GM19351 (cell line): ENCODE results near the gene RELB.
"Not testable (repeated sequence)": the region's sequence is repeated elsewhere in the genome, so short reads cannot be mapped to it uniquely, and the experiment has no call there.

ENCODE experiments used
- ATAC-seq: cut with Tn5 transposase; IDR thresholded peaks from one replicate; pipeline ENCODE4 v1.9.1; 2021; ENCODE audit warnings: mild to moderate bottlenecking, moderate library complexity; ENCODE audit not compliant: unreplicated experiment

Gene RELB, protein sequence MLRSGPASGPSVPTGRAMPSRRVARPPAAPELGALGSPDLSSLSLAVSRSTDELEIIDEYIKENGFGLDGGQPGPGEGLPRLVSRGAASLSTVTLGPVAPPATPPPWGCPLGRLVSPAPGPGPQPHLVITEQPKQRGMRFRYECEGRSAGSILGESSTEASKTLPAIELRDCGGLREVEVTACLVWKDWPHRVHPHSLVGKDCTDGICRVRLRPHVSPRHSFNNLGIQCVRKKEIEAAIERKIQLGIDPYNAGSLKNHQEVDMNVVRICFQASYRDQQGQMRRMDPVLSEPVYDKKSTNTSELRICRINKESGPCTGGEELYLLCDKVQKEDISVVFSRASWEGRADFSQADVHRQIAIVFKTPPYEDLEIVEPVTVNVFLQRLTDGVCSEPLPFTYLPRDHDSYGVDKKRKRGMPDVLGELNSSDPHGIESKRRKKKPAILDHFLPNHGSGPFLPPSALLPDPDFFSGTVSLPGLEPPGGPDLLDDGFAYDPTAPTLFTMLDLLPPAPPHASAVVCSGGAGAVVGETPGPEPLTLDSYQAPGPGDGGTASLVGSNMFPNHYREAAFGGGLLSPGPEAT

DNA sequence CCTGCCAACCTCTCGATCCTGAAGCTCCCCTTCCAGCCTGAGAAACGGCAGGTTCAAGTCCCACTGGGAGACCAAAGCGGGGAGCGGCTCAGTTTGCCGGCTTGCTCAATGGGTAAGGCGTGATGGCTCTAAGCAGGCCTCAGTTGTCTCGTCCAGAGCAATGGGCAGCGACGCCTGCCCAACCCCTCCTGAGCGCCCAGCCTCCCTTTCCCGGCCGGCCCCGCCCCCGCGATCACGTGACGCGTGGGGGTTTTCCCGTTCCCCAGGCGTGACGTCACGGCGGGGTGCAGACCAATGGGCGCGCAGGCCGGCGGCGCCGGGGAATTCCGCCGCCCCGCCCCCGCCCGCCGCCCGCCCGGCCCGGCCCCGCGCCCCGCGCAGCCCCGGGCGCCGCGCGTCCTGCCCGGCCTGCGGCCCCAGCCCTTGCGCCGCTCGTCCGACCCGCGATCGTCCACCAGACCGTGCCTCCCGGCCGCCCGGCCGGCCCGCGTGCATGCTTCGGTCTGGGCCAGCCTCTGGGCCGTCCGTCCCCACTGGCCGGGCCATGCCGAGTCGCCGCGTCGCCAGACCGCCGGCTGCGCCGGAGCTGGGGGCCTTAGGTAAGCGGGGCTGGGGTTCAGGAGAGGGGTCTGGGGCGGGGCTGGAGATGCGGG, at the start of gene RELB:
TSS of gene RELB (plus strand) at position 378 of the 653 bp plus-strand sequence. CDS start at position 494, 116 bp downstream.
- peak; percentile 39 for ATAC-seq

- no peak for ATAC-seq
These were observed 47.0 kb upstream of the RELB start for GRCh38 chr19:44954278-44954648.

DNA sequence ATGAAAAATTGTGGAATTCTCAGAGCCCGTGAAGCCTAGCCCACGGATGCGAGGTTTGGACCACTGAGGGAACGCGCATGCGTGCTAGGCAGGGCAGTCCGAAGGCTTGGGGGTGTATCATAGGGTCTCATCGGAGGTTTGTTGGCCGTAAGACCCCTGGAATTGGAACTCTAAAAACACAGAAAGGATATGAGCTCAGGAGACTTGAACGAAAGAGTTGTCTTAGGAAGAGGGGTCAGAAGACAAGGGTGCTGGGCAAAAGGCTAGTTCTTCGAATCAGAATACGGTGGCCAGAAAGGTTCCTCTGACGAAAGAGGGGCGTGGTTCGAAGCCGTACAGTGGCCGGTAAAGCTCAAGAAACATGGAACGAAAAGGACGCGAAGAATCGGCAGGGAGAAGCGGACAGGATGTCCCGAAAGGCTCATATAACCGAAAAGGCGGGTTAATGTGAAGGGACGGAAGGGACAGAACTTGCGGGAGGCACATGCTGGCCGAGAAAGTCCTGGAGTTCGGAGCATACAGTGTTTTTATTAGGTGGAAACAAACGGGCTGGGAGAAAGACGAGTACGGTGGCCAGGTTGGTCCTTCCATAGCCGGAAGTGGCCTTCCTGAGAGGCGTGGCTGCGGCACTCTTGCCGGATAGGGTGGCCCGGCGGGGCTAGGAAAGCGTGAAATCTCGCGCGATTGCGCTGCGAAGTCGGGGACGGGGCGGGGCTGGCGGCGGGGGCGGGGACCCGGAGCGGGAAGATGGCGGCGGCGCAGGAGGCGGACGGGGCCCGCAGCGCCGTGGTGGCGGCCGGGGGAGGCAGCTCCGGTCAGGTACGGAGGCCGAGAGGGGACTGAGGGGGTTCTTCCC, 46.4 kb upstream of the RELB start, which contains the start of gene CLPTM1:
TSS of gene CLPTM1 (plus strand) at position 732 of the 856 bp plus-strand sequence. CDS start at position 748, 16 bp downstream.
- ATAC-seq, result peak; percentile 83

DNA sequence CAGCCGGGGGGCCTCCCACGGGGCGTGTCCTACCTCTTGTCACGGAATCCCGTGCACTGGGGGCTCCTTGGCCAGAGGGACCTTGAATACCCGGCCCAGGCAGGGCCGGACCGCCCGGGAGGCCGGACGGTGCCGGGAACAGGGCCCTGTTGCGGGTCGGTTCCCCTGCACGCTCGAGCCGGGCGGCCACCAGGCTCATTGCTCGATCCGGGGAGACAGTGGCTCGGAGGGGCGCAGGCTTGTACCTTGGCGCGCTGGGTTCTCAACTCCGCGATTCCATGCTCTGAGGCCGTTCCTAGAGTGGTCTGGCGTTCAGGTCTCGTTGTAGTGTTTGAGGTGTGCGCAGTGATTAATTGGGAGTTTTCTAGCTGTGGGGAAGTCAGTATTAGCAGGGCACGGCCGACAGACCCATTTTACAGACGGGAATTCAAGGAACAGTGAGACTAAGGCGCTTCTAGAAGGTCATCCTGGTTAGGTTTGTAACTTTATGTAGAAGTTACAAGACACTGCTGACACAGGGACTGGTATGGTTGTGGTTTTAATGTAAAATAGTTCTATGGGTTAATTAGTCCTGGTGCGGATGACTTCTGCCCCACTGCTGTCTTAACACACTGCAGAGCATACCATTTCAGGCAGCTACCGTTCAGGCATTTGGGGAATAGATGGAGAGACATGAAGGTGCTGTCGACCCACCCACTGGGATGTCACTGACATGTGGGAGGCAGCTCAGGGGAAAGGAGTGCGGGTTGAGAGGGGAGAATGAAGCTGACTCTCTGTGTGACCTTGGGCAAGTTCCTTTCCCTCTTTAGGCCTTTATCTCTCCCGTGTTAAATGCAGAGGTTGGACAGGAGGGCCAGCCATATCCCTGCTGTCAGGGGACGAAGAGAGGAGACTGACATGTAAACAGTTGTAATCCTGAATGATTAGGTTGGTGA, 45.5 kb upstream of the RELB start:
- peak; percentile 29 for ATAC-seq

GRCh38 chr19:44957526-44957925, 43.7 kb upstream of the RELB start:
- ATAC-seq, result no peak

DNA sequence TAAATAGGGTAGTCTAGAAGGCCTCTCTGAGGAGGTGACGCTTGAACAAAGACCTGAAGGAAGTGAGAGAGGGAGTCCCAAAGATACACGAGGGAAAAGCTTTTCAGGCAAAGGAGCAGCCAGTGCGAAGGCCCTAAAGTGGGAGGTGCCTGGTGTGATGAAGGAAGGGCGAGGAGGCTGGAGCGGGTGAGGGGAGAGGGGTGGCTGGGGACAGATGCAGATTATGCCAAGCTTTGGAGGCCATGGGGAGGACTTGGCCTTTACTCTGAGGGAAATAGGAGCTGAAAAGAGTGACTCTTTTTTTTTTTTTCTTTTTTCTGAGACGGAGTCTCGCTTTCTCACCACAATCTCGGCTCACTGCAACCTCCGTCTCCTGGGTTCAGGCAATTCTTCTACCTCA, 43.2 kb upstream of the RELB start:
- no peak for ATAC-seq

- ATAC-seq, result no peak
These were observed 41.6 kb upstream of the RELB start for GRCh38 chr19:44959691-44960090.

GRCh38 chr19:44960906-44961728, 40.1 kb upstream of the RELB start:
- no peak for ATAC-seq

DNA sequence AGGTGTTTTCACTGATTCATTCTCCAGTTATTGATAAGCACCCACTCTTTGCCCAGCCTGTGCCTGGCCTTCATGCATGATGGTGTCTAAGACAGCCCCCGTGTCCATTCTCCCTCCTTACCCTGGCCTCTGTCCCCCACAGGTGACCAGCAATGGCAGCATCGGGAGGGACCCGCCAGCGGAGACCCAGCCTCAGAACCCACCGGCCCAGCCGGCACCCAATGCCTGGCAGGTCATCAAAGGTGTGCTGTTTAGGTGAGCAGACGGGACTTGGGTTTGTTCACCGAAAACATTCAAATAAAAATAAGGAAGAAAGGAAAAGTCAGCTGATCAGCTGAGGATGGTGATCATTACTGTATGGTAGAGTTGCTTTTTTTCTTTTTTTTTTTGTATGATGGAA, 39.4 kb upstream of the RELB start:
- no peak for ATAC-seq

DNA sequence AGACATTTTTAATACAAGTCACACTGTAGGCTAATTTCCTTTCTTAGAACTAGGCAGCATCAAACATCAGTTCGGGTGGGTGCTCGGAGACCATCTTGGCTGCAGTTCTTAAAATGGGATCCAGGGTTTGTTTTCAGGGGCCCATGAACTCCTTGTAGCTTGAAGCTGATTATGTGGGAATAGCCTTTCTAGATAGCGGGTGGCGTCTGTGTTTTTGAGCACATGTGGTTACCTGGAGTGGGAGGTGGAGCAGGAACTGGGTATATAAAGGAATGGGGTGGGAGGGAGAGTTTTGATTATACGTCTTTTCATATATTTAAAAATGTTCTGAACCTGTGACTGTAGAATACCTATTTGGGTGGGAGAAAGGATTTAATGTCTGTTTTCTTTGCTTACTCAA, 33.1 kb upstream of the RELB start:
- no peak for ATAC-seq

- no peak for ATAC-seq
These were observed 32.6 kb upstream of the RELB start for GRCh38 chr19:44968670-44969069.

DNA sequence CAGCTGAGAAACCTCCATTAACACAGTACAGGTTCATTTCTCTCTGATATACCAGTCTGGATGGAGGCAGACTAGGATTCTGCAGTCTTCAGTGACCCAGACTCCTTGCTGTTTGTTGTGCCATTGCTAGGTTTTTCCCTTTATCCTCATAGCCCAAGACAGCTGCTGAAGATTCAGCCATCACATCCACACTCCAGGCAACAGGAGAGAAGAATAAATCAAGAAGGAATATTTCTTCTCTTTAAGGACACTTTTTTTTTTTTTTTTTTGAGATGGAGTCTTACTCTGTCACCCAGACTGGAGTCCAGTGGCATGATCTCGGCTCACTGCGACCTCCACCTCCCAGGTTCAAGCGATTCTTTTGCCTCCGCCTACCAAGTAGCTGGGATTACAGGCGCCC, 31.8 kb upstream of the RELB start:
- ATAC-seq, result no peak

DNA sequence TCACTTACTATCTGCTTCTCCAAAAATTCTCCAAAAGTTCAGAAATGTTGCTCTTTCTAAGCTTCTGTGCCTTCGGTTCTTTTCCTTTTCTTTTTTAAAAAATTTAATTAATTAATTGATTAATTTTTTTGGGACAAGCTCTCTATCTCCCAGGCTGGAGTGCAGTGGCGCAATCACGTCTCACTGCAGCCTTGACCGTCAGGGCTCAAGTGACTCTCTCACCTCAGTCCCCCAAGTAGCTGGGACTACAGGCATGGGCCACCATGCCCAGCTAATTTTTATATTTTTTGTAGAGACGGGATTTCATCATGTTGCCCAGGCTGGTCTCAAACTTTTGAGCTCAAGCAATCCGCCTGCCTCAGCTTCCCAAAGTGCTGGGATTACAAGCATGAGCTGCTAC, 29.8 kb upstream of the RELB start:
- not testable (repeated sequence) for ATAC-seq

GRCh38 chr19:44972802-44973201, 28.5 kb upstream of the RELB start:
- no peak for ATAC-seq

GRCh38 chr19:44973982-44974735, 27.1 kb upstream of the RELB start:
- ATAC-seq, result no peak

DNA sequence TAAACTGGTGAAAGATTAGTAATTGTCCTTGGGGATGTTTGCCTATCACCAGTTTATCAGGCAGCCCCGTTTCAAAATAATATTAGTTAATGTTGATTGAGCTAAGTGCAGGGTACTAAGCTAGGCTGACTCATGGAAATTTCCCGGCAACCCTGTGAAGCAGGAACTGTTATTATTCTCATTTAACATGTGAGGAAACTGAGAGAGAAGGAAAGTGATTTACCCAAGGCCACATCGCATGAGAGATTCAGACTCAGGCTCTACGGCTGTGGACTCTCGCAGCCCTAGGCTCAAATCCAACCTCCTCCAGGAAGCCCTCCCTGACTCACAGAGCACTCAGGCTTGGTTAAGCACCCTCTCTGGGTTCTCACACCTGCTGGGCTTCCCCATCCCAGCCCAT, 26.4 kb upstream of the RELB start:
- ATAC-seq, result no peak

- no peak for ATAC-seq
These were observed 25.8 kb upstream of the RELB start for GRCh38 chr19:44975444-44975843.

DNA sequence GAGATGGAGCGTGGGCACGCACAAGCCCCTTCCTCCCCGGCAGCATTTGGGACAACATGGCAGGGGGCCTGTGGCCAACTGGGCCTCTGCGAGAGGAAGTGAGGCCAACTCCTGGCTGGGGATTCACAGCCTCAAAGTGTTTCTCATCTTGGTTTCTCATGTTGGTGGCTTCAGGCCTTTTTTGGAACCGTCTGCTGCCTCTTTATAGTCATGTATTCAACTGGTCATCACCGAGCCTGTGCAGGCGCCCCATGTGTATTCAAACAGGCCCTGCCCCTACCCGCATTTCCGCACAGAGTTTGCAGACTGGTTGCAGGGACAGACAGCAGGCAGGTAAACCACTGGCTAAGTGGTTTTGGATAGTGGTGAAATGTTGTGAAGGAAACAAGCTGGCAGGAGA, 17.3 kb upstream of the RELB start:
- ATAC-seq, result no peak
